Liver (tissue), 9 donors: ENCODE results near the gene OMD. TPM values are rescaled to one million over a fixed set of nuclear protein-coding genes. Genes with fewer than 3 reads are reported as not detected.

ENCODE experiments used
- DNase-seq: peaks from one replicate; pipeline ENCODE4 v3.0.0-alpha.2; 2017; ENCODE audit warnings: low spot score
- H3K27ac ChIP-seq, 2 donors: one replicate each; pipeline ENCODE4 v1.7.0; 2013; ENCODE audit warnings: inconsistent platforms in 2 of 2, low read length in 2 of 2, control low read depth in 1 of 2, low read depth in 1 of 2, mild to moderate bottlenecking in 1 of 2
- H3K27me3 ChIP-seq, 4 donors: one replicate each; pipeline versions ENCODE4 v1.6.1 to v1.7.0; 2013; ENCODE audit warnings: low read length in 3 of 4, inconsistent platforms in 1 of 4, mild to moderate bottlenecking in 1 of 4, moderate library complexity in 1 of 4; ENCODE audit not compliant: control insufficient read depth in 4 of 4, insufficient read depth in 4 of 4
- H3K36me3 ChIP-seq, 4 donors: one replicate each; pipeline versions ENCODE4 v1.6.1 to v1.7.0; 2013; ENCODE audit warnings: low read length in 3 of 4, mild to moderate bottlenecking in 3 of 4, low read depth in 1 of 4, moderate library complexity in 1 of 4; ENCODE audit not compliant: control insufficient read depth in 4 of 4, insufficient read depth in 3 of 4
- H3K4me1 ChIP-seq, 4 donors: one replicate each; pipeline versions ENCODE4 v1.6.1 to v1.7.0; 2013; ENCODE audit warnings: low read length in 3 of 4, mild to moderate bottlenecking in 3 of 4, moderate library complexity in 1 of 4; ENCODE audit not compliant: control insufficient read depth in 4 of 4, insufficient read depth in 4 of 4
- H3K4me3 ChIP-seq, 3 donors: one replicate each; pipeline versions ENCODE4 v1.6.1 to v1.7.0; 2013; ENCODE audit warnings: low read length in 3 of 3, control low read depth in 1 of 3, low read depth in 1 of 3, mild to moderate bottlenecking in 1 of 3
- H3K9ac ChIP-seq, 2 donors: one replicate each; pipeline ENCODE4 v1.7.0; 2013; ENCODE audit warnings: low read length in 2 of 2, mild to moderate bottlenecking in 2 of 2, moderate library complexity in 2 of 2, control low read depth in 1 of 2, low read depth in 1 of 2
- H3K9me3 ChIP-seq, 4 donors: one replicate each; pipeline versions ENCODE4 v1.6.1 to v1.7.0; 2013; ENCODE audit warnings: low read length in 3 of 4; ENCODE audit not compliant: control insufficient read depth in 4 of 4
- ATF3 ChIP-seq: IDR thresholded peaks from 2 replicates; pipeline ENCODE4 v1.6.1; 2016; ENCODE audit warnings: antibody characterized with exemption
- CTCF ChIP-seq: fragments of 150-350 bp; IDR thresholded peaks from 2 replicates; pipeline ENCODE4 v1.5.1; 2017; ENCODE audit warnings: improper control_type of control experiment, low read depth, low read length; ENCODE audit not compliant: missing input control
- EGR1 ChIP-seq, 2 donors: IDR thresholded peaks; 2 replicates each; pipeline ENCODE4 v1.6.1; 2016 to 2018; ENCODE audit warnings: antibody characterized with exemption in 2 of 2, low read depth in 2 of 2
- FOXA1 ChIP-seq: IDR thresholded peaks from 2 replicates; pipeline ENCODE4 v1.6.1; 2016; ENCODE audit warnings: antibody characterized with exemption
- FOXA2 ChIP-seq: IDR thresholded peaks from 2 replicates; pipeline ENCODE4 v1.6.1; 2016; ENCODE audit warnings: antibody characterized with exemption
- GABPA ChIP-seq, 2 donors: IDR thresholded peaks in 1 of 2; conservative IDR thresholded peaks in 1 of 2; 2 replicates each; pipeline ENCODE4 v1.6.1; 2016; ENCODE audit warnings: antibody characterized with exemption in 2 of 2, mild to moderate bottlenecking in 1 of 2, moderate library complexity in 1 of 2
- HNF4A ChIP-seq, 2 donors: conservative IDR thresholded peaks; 2 replicates each; pipeline ENCODE4 v1.6.1; 2016; ENCODE audit warnings: antibody characterized with exemption in 2 of 2, mild to moderate bottlenecking in 2 of 2
- HNF4G ChIP-seq: IDR thresholded peaks from 2 replicates; pipeline ENCODE4 v1.6.1; 2016; ENCODE audit warnings: antibody characterized with exemption
- JUND ChIP-seq, 2 donors: IDR thresholded peaks; 2 replicates each; pipeline ENCODE4 v1.6.1; 2016; ENCODE audit warnings: antibody characterized with exemption in 2 of 2
- MAX ChIP-seq: IDR thresholded peaks from 2 replicates; pipeline ENCODE4 v1.6.1; 2016; ENCODE audit warnings: antibody characterized with exemption
- NR2F2 ChIP-seq: IDR thresholded peaks from 2 replicates; pipeline ENCODE4 v1.6.1; 2016; ENCODE audit warnings: antibody characterized with exemption
- RAD21 ChIP-seq, 2 donors: IDR thresholded peaks; 2 replicates each; pipeline ENCODE4 v1.6.1; 2016; ENCODE audit warnings: antibody characterized with exemption in 2 of 2, mild to moderate bottlenecking in 2 of 2
- REST ChIP-seq: IDR thresholded peaks from 2 replicates; pipeline ENCODE4 v1.6.1; 2016; ENCODE audit warnings: antibody characterized with exemption, mild to moderate bottlenecking
- RXRA ChIP-seq, 2 donors: IDR thresholded peaks; 2 replicates each; pipeline ENCODE4 v1.6.1; 2017 to 2018; ENCODE audit warnings: antibody characterized with exemption in 2 of 2, mild to moderate bottlenecking in 1 of 2
- SP1 ChIP-seq: IDR thresholded peaks from 2 replicates; pipeline ENCODE4 v1.6.1; 2018; ENCODE audit warnings: antibody characterized with exemption, mild to moderate bottlenecking
- TAF1 ChIP-seq: conservative IDR thresholded peaks from 2 replicates; pipeline ENCODE4 v1.6.1; 2016; ENCODE audit warnings: antibody characterized with exemption, mild to moderate bottlenecking
- YY1 ChIP-seq: IDR thresholded peaks from 2 replicates; pipeline ENCODE4 v1.6.1; 2016; ENCODE audit warnings: antibody characterized with exemption, mild to moderate bottlenecking
- ZBTB33 ChIP-seq: IDR thresholded peaks from 2 replicates; pipeline ENCODE4 v1.6.1; 2016; ENCODE audit warnings: antibody characterized with exemption
- WGBS: extraction: QIAGEN DNeasy Blood & Tissue Kit; methylation state at CpG from one replicate; pipeline ENCODE4 v1.1.7; 2013; 5-methylcytosine and 5-hydroxymethylcytosine counted together
- polyA plus RNA-seq, 2 donors: library from polyadenylated mRNA; stranded (reverse) in 1 of 2; unstranded in 1 of 2; fragments of 200-250 nt in 1 of 2; fragments of >200 nt in 1 of 2; fragmentation: Nextera tagmentation in 1 of 2; extraction: Ambion mirVana in 1 of 2; gene quantifications; one replicate each; pipeline versions ENCODE4 v1.2.1 to v1.2.3, GENCODE V29; 2013 to 2015
- total RNA-seq, 2 donors: library from RNA; depleted of rRNA; stranded (reverse); fragments of >200 nt; gene quantifications; one replicate each; pipeline ENCODE4 v1.2.3, GENCODE V29; 2014
- donor health status: healthy.
- donor health status: healthy.
- donor health status: healthy.
- donor health status: healthy.
- donor health status: healthy.

The OMD gene
- total and polyA plus RNA-seq, 4 donors = 0.28 to 0.75 (median 0.52) TPM; not detected in 1

- 79% methylated on average over 4 of the region's 4 CpGs for WGBS
- no peak overlapping the region for H3K9ac ChIP-seq
- H3K27ac ChIP-seq = peak overlapping the region; percentile 60 to 72
Observed at GRCh38 chr9:92385953-92386352, 38.3 kb downstream of the OMD start.

GRCh38 chr9:92385477-92385876, 38.8 kb downstream of the OMD start:
- Histone ChIP-seq H3K27ac (peak overlapping the region; percentile 60 to 72), H3K4me3 (no peak overlapping the region), H3K27me3 (no peaks in the 10 kb centered on the region), H3K36me3 (no peaks in the 10 kb centered on the region), H3K9ac (no peak overlapping the region), H3K9me3 (no peaks in the 10 kb centered on the region), H3K4me1 (peaks cover 0 to 8% (median 4%) of the 10 kb centered on the region in 4 donors)
- DNase-seq = no peak
- peak; percentile 50 for TF ChIP-seq FOXA2
- TF ChIP-seq MAX = peak; percentile 62
- TF ChIP-seq REST = peak; percentile 21
- no peak for TF ChIP-seq ATF3
- no peak for TF ChIP-seq ZBTB33
- no peak for TF ChIP-seq TAF1
- no peak for TF ChIP-seq GABPA (IDR thresholded peaks at IDR 0.05 in 1 of 2, conservative IDR thresholded peaks at IDR 0.05 in 1 of 2)
- TF ChIP-seq CTCF = no peak
- peak; percentile 25 to 48 for TF ChIP-seq JUND (IDR thresholded peaks at IDR 0.05)
- no peak for TF ChIP-seq FOXA1
- TF ChIP-seq RAD21 (IDR thresholded peaks at IDR 0.05) = no peak
- peak; percentile 36 for TF ChIP-seq YY1
- peak; percentile 64 for TF ChIP-seq SP1
- peak; percentile 58 to 67 for TF ChIP-seq HNF4A (conservative IDR thresholded peaks at IDR 0.05)
- TF ChIP-seq HNF4G = no peak
- peak; percentile 81 to 88 for TF ChIP-seq RXRA (IDR thresholded peaks at IDR 0.05)
- no peak for TF ChIP-seq EGR1 (IDR thresholded peaks at IDR 0.05; ENCODE audit: low read depth in 2 of 2)
- TF ChIP-seq NR2F2 = peak; percentile 64
- 22% methylated on average over 6 of the region's 6 CpGs for WGBS

More at GRCh38 chr9:92385953-92386352, 38.3 kb downstream of the OMD start:
- Histone ChIP-seq H3K9me3 (no peaks in the 10 kb centered on the region), H3K36me3 (no peaks in the 10 kb centered on the region), H3K4me1 (peaks cover 0 to 8% (median 4%) of the 10 kb centered on the region in 4 donors), H3K27me3 (no peaks in the 10 kb centered on the region), H3K4me3 (no peak overlapping the region)
- DNase-seq = no peak
- no peak for TF ChIP-seq NR2F2
- TF ChIP-seq ATF3 = no peak
- no peak for TF ChIP-seq HNF4G
- TF ChIP-seq RXRA (IDR thresholded peaks at IDR 0.05) = no peak
- no peak for TF ChIP-seq FOXA2
- TF ChIP-seq GABPA (IDR thresholded peaks at IDR 0.05 in 1 of 2, conservative IDR thresholded peaks at IDR 0.05 in 1 of 2) = no peak
